DND-41 (cell line): ENCODE measurements around the gene SUSD5.
"Not testable (repeated sequence)": the region's sequence is repeated elsewhere in the genome, so short reads cannot be mapped to it uniquely, and the experiment has no call there.

Experiments used
- ATAC-seq: fragments of 200-7000 bp; cut with Tn5 transposase; 3 replicates; pipeline ENCODE4 v1.9.1; 2021; ENCODE audit warnings: low read depth; ENCODE audit not compliant: insufficient read depth
- DNase-seq: peaks from one replicate; pipeline ENCODE4 v3.0.0-alpha.2; 2020
- H2AFZ ChIP-seq: 2 replicates; pipeline ENCODE4 v1.6.0; 2012; ENCODE audit warnings: low read depth, low read length
- H3K27ac ChIP-seq: 2 replicates; pipeline ENCODE4 v1.5.1; 2012; ENCODE audit warnings: low read length, inconsistent platforms
- H3K27me3 ChIP-seq: fragments of 200-600 bp; sonication (generic); 2 replicates; pipeline ENCODE4 v1.6.0; 2012; ENCODE audit warnings: low read length, mild to moderate bottlenecking, inconsistent platforms; ENCODE audit not compliant: insufficient read depth, poor library complexity
- H3K36me3 ChIP-seq: 2 replicates; pipeline ENCODE4 v1.5.1; 2012; ENCODE audit warnings: low read length, inconsistent platforms; ENCODE audit not compliant: insufficient read depth
- H3K4me1 ChIP-seq: 2 replicates; pipeline ENCODE4 v1.5.1; 2012; ENCODE audit warnings: mild to moderate bottlenecking, low read length; ENCODE audit not compliant: insufficient read depth
- H3K4me2 ChIP-seq: 2 replicates; pipeline ENCODE4 v1.6.0; 2012; ENCODE audit warnings: mild to moderate bottlenecking, moderate library complexity, low read length, inconsistent platforms; ENCODE audit not compliant: insufficient read depth
- H3K4me3 ChIP-seq, 2 experiments: fragments of 200-600 bp in 1 of 2; shearing (Covaris generic) in 1 of 2; 2 replicates each; pipeline ENCODE4 v1.5.1; 2012 to 2016; ENCODE audit warnings: inconsistent platforms in 2 of 2, low read length in 2 of 2, mild to moderate bottlenecking in 2 of 2, low read depth in 1 of 2, moderate library complexity in 1 of 2
- H3K79me2 ChIP-seq: 2 replicates; pipeline ENCODE4 v1.6.0; 2012; ENCODE audit warnings: low read length, inconsistent platforms; ENCODE audit not compliant: insufficient read depth
- H3K9ac ChIP-seq: 2 replicates; pipeline ENCODE4 v1.6.0; 2012; ENCODE audit warnings: low read depth, mild to moderate bottlenecking, inconsistent platforms, low read length, moderate library complexity
- H3K9me3 ChIP-seq: 2 replicates; pipeline ENCODE4 v1.5.1; 2012; ENCODE audit warnings: low read length, moderate library complexity, mild to moderate bottlenecking, inconsistent platforms; ENCODE audit not compliant: insufficient read depth, severe bottlenecking
- H4K20me1 ChIP-seq: 2 replicates; pipeline ENCODE4 v1.6.0; 2012; ENCODE audit warnings: low read length; ENCODE audit not compliant: insufficient read depth
- CTCF ChIP-seq: IDR thresholded peaks from 2 replicates; pipeline ENCODE4 v1.5.1; 2012; ENCODE audit warnings: borderline replicate concordance, low read length, moderate library complexity, mild to moderate bottlenecking; ENCODE audit not compliant: poor library complexity, severe bottlenecking; ENCODE audit errors: extremely low read depth
- EZH2 ChIP-seq: IDR thresholded peaks from 3 replicates; pipeline ENCODE4 v1.6.1; 2012; ENCODE audit warnings: borderline replicate concordance, low read depth, mild to moderate bottlenecking, moderate library complexity, low read length, inconsistent platforms; ENCODE audit not compliant: severe bottlenecking

The SUSD5 gene

GRCh38 chr3:33141006-33141405 lies 77.6 kb downstream of the SUSD5 start:
- Histone ChIP-seq H3K27ac (no peak overlapping the region), H3K36me3 (peaks cover 80% of the 10 kb centered on the region), H3K9ac (no peak overlapping the region), H3K9me3 (no peaks in the 10 kb centered on the region), H3K4me3 (no peak overlapping the region), H3K79me2 (no peaks in the 10 kb centered on the region), H3K4me2 (no peak overlapping the region), H3K27me3 (no peaks in the 10 kb centered on the region), H2AFZ (no peak overlapping the region), H3K4me1 (no peaks in the 10 kb centered on the region), H4K20me1 (no peaks in the 10 kb centered on the region)
- DNase-seq: no peak
- no peak for ATAC-seq
- TF ChIP-seq CTCF (no peak), EZH2 (no peak)

DNA sequence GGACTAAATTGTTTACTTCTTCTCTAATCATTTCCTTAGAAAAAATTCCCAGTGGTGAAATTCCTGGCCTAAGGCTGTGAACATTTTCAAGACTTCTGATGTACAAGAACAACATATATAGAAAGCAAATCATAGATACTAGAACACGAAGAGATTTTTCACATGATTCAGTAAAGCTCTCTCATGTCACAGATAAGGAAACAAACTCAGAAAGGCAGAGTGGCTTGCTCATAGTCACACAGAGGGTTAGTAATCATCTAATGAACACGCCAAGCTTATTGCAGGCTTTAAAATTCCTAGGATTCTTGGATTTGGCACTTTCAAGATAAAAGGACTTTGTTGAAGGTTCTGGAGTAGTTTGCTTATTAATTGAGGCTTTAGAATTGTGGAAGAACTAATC lies 78.6 kb downstream of the SUSD5 start:
- Histone ChIP-seq H3K79me2 (no peaks in the 10 kb centered on the region), H3K27ac (no peak overlapping the region), H4K20me1 (no peaks in the 10 kb centered on the region), H3K4me1 (no peaks in the 10 kb centered on the region), H3K9me3 (no peaks in the 10 kb centered on the region), H3K36me3 (peaks cover 81% of the 10 kb centered on the region), H2AFZ (no peak overlapping the region), H3K27me3 (no peaks in the 10 kb centered on the region), H3K4me2 (no peak overlapping the region), H3K9ac (no peak overlapping the region), H3K4me3 (no peak overlapping the region)
- no peak for TF ChIP-seq EZH2
- no peak for TF ChIP-seq CTCF
- no peak for DNase-seq
- no peak for ATAC-seq

GRCh38 chr3:33139006-33139623 lies 79.5 kb downstream of the SUSD5 start:
- H3K27ac ChIP-seq, H3K9ac ChIP-seq, H3K79me2 ChIP-seq, H3K9me3 ChIP-seq, H4K20me1 ChIP-seq, H2AFZ ChIP-seq, H3K4me2 ChIP-seq, ATAC-seq, H3K4me3 ChIP-seq, H3K27me3 ChIP-seq, H3K4me1 ChIP-seq, DNase-seq: not testable (repeated sequence)
- peaks cover 81% of the 10 kb centered on the region for H3K36me3 ChIP-seq

- no peak overlapping the region for H3K27ac ChIP-seq
- H3K9me3 ChIP-seq: no peaks in the 10 kb centered on the region
- no peak overlapping the region for H2AFZ ChIP-seq
- no peaks in the 10 kb centered on the region for H3K4me1 ChIP-seq
- ATAC-seq (no peak), DNase-seq (no peak)
- H3K4me2 ChIP-seq: no peak overlapping the region
- TF ChIP-seq CTCF (no peak), EZH2 (no peak)
- no peak overlapping the region for H3K4me3 ChIP-seq
- no peak overlapping the region for H3K9ac ChIP-seq
- peaks cover 79% of the 10 kb centered on the region for H3K36me3 ChIP-seq
- no peaks in the 10 kb centered on the region for H3K27me3 ChIP-seq
- no peaks in the 10 kb centered on the region for H3K79me2 ChIP-seq
- no peaks in the 10 kb centered on the region for H4K20me1 ChIP-seq
These were observed 80.9 kb downstream of the SUSD5 start for GRCh38 chr3:33137691-33138090.
